Activated CD4-positive, alpha-beta memory T cell treated with anti-CD3 and anti-CD28 coated beads for 36 hours (primary cell): ENCODE results near the gene GAP43. TPM values are rescaled to one million over a fixed set of nuclear protein-coding genes. Genes with fewer than 3 reads are reported as not detected.

Source experiments
- CTCF ChIA-PET: fragments of 350-600 bp; sonication (Branson Sonifier 250); formaldehyde crosslinking; loops from one replicate; lab custom pipeline; 2021; ENCODE audit warnings: antibody characterized with exemption, inconsistent platforms; lab: Charles Lee
- POLR2A ChIA-PET: fragments of 350-600 bp; sonication (Branson Sonifier 250); formaldehyde crosslinking; loops from one replicate; lab custom pipeline; 2021; ENCODE audit warnings: antibody characterized with exemption; lab: Charles Lee
- DNase-seq: peaks from one replicate; pipeline ENCODE4 v3.0.0-alpha.2; 2020
- H3K27ac Mint-ChIP-seq: one replicate; pipeline ENCODE4 v1.8.0; 2021; ENCODE audit warnings: mixed read lengths
- H3K27me3 Mint-ChIP-seq: one replicate; pipeline ENCODE4 v1.8.0; 2021; ENCODE audit warnings: mixed read lengths
- H3K36me3 Mint-ChIP-seq: one replicate; pipeline ENCODE4 v1.8.0; 2021; ENCODE audit warnings: mixed read lengths
- H3K4me1 Mint-ChIP-seq: one replicate; pipeline ENCODE4 v1.8.0; 2021; ENCODE audit warnings: low read depth, mixed read lengths
- H3K4me3 Mint-ChIP-seq: one replicate; pipeline ENCODE4 v1.8.0; 2021; ENCODE audit warnings: mild to moderate bottlenecking, mixed read lengths
- H3K9me3 Mint-ChIP-seq: one replicate; pipeline ENCODE4 v1.8.0; 2021; ENCODE audit warnings: mixed read lengths
- intact Hi-C: fragments of 100-400 bp; cut with micrococcal nuclease; formaldehyde crosslinking; loops from one replicate; pipeline ENCODE4 v1.15.1; 2023
- total RNA-seq, 2 experiments: library from RNA; stranded (reverse); gene quantifications; one replicate each; pipeline ENCODE4 v1.2.3, GENCODE V29; 2021

The GAP43 gene
- total RNA-seq, 2 experiments from 2014 or later: not detected

GRCh38 chr3:115611630-115612029 is 11.7 kb upstream of the GAP43 start:
- H3K36me3 Mint-ChIP-seq: no peaks in the 10 kb centered on the region
- H3K9me3 Mint-ChIP-seq: no peaks in the 10 kb centered on the region
- peaks cover 8% of the 10 kb centered on the region for H3K4me1 Mint-ChIP-seq
- intact Hi-C loops: no loop called here
- H3K27me3 Mint-ChIP-seq: peaks cover 20% of the 10 kb centered on the region
- CTCF ChIA-PET: no interaction called here
- no peak overlapping the region for H3K27ac Mint-ChIP-seq
- no peak for DNase-seq
- no peak overlapping the region for H3K4me3 Mint-ChIP-seq
- POLR2A ChIA-PET: no interaction called here

GRCh38 chr3:115615001-115615814 is 8.1 kb upstream of the GAP43 start:
- H3K4me3 Mint-ChIP-seq: no peak overlapping the region
- H3K4me1 Mint-ChIP-seq: peaks cover 23% of the 10 kb centered on the region
- DNase-seq: no peak
- ChIA-PET POLR2A (no interaction called here), CTCF (no interaction called here)
- no peak overlapping the region for H3K27ac Mint-ChIP-seq
- H3K36me3 Mint-ChIP-seq: no peaks in the 10 kb centered on the region
- peaks cover 13% of the 10 kb centered on the region for H3K27me3 Mint-ChIP-seq
- H3K9me3 Mint-ChIP-seq: no peaks in the 10 kb centered on the region
- intact Hi-C loops: no loop called here

- Mint-ChIP-seq H3K36me3 (no peaks in the 10 kb centered on the region), H3K4me3 (no peak overlapping the region), H3K27me3 (peaks cover 10% of the 10 kb centered on the region), H3K4me1 (peaks cover 23% of the 10 kb centered on the region), H3K9me3 (no peaks in the 10 kb centered on the region), H3K27ac (no peak overlapping the region)
- ChIA-PET POLR2A (no interaction called here), CTCF (no interaction called here)
- intact Hi-C loops: loop anchor here (2.0 kb wide), 1 partner anchor 76 kb away; no protein-coding TSS in a partner anchor
- DNase-seq: peak; percentile 67
Measured at GRCh38 chr3:115616461-115616860, 6.8 kb upstream of the GAP43 start.

- peaks cover 12% of the 10 kb centered on the region for H3K27me3 Mint-ChIP-seq
- intact Hi-C loops: loop anchor here (1.0 to 2.0 kb wide), 5 partner anchors 41 to 470 kb away; partner anchors contain the start of gene ZBTB20
- H3K27ac Mint-ChIP-seq: no peak overlapping the region
- CTCF ChIA-PET: no interaction called here
- H3K36me3 Mint-ChIP-seq: no peaks in the 10 kb centered on the region
- DNase-seq: no peak
- POLR2A ChIA-PET: no interaction called here
- peaks cover 23% of the 10 kb centered on the region for H3K4me1 Mint-ChIP-seq
- H3K4me3 Mint-ChIP-seq: no peak overlapping the region
- no peaks in the 10 kb centered on the region for H3K9me3 Mint-ChIP-seq
Measured at GRCh38 chr3:115617591-115617990, 5.7 kb upstream of the GAP43 start.

GRCh38 chr3:115624029-115624741 is 875 bp downstream of the GAP43 start:
- H3K27me3 Mint-ChIP-seq: peaks cover 41% of the 10 kb centered on the region
- peaks cover 9% of the 10 kb centered on the region for H3K4me1 Mint-ChIP-seq
- H3K9me3 Mint-ChIP-seq: no peaks in the 10 kb centered on the region
- ChIA-PET POLR2A (no interaction called here), CTCF (no interaction called here)
- H3K27ac Mint-ChIP-seq: no peak overlapping the region
- intact Hi-C loops: no loop called here
- no peak for DNase-seq
- H3K4me3 Mint-ChIP-seq: no peak overlapping the region
- no peaks in the 10 kb centered on the region for H3K36me3 Mint-ChIP-seq

- intact Hi-C loops: no loop called here
- H3K27ac Mint-ChIP-seq: no peak overlapping the region
- H3K9me3 Mint-ChIP-seq: no peaks in the 10 kb centered on the region
- H3K27me3 Mint-ChIP-seq: peaks cover 39% of the 10 kb centered on the region
- H3K4me1 Mint-ChIP-seq: peaks cover 9% of the 10 kb centered on the region
- POLR2A ChIA-PET: no interaction called here
- DNase-seq: no peak
- CTCF ChIA-PET: interaction anchor here (0.9 kb wide), 1 partner anchor 407 kb away, joined by 3 read pairs; no protein-coding TSS in a partner anchor
- H3K36me3 Mint-ChIP-seq: no peaks in the 10 kb centered on the region
- no peak overlapping the region for H3K4me3 Mint-ChIP-seq
Measured at GRCh38 chr3:115624901-115625300, 1.6 kb downstream of the GAP43 start.

- intact Hi-C loops: no loop called here
- Mint-ChIP-seq H3K9me3 (no peaks in the 10 kb centered on the region), H3K27me3 (peaks cover 42% of the 10 kb centered on the region), H3K4me3 (no peak overlapping the region), H3K27ac (no peak overlapping the region), H3K36me3 (no peaks in the 10 kb centered on the region), H3K4me1 (peaks cover 9% of the 10 kb centered on the region)
- POLR2A ChIA-PET: no interaction called here
- DNase-seq: no peak
- CTCF ChIA-PET: interaction anchor here (0.9 kb wide), 1 partner anchor 408 kb away, joined by 3 read pairs; no protein-coding TSS in a partner anchor
Measured at GRCh38 chr3:115626006-115626409, 2.7 kb downstream of the GAP43 start.

- no peaks in the 10 kb centered on the region for H3K9me3 Mint-ChIP-seq
Measured at GRCh38 chr3:115626721-115627120, 3.4 kb downstream of the GAP43 start.

GRCh38 chr3:115627180-115628074 is 4.1 kb downstream of the GAP43 start:
- CTCF ChIA-PET: no interaction called here
- H3K9me3 Mint-ChIP-seq: no peaks in the 10 kb centered on the region
- peaks cover 45% of the 10 kb centered on the region for H3K27me3 Mint-ChIP-seq

More at GRCh38 chr3:115626721-115627120, 3.4 kb downstream of the GAP43 start:
- Mint-ChIP-seq H3K36me3 (no peaks in the 10 kb centered on the region), H3K4me1 (peaks cover 9% of the 10 kb centered on the region), H3K27ac (no peak overlapping the region), H3K4me3 (no peak overlapping the region), H3K27me3 (peaks cover 44% of the 10 kb centered on the region)
- ChIA-PET POLR2A (no interaction called here), CTCF (no interaction called here)
- DNase-seq: no peak
- intact Hi-C loops: no loop called here

GRCh38 chr3:115628075-115628412 is 4.7 kb downstream of the GAP43 start:
- H3K27ac Mint-ChIP-seq: no peak overlapping the region
- ChIA-PET CTCF (no interaction called here), POLR2A (no interaction called here)
- H3K4me3 Mint-ChIP-seq: no peak overlapping the region
- no peak for DNase-seq
- H3K4me1 Mint-ChIP-seq: peaks cover 9% of the 10 kb centered on the region
- no peaks in the 10 kb centered on the region for H3K36me3 Mint-ChIP-seq
- H3K27me3 Mint-ChIP-seq: peaks cover 44% of the 10 kb centered on the region
- intact Hi-C loops: no loop called here
- no peaks in the 10 kb centered on the region for H3K9me3 Mint-ChIP-seq

More at GRCh38 chr3:115627180-115628074, 4.1 kb downstream of the GAP43 start:
- Mint-ChIP-seq H3K4me1 (peaks cover 9% of the 10 kb centered on the region), H3K36me3 (no peaks in the 10 kb centered on the region), H3K4me3 (no peak overlapping the region), H3K27ac (no peak overlapping the region)
- DNase-seq: no peak
- POLR2A ChIA-PET: interaction anchor here (0.6 kb wide), 1 partner anchor 39 kb away, joined by 3 read pairs; no protein-coding TSS in a partner anchor
- intact Hi-C loops: no loop called here

- Mint-ChIP-seq H3K27me3 (peaks cover 27% of the 10 kb centered on the region), H3K4me1 (no peaks in the 10 kb centered on the region), H3K36me3 (no peaks in the 10 kb centered on the region), H3K27ac (no peak overlapping the region), H3K9me3 (no peaks in the 10 kb centered on the region), H3K4me3 (no peak overlapping the region)
- POLR2A ChIA-PET: no interaction called here
- DNase-seq: no peak
- CTCF ChIA-PET: no interaction called here
- intact Hi-C loops: no loop called here
Measured at GRCh38 chr3:115630850-115631249, 7.5 kb downstream of the GAP43 start.

- intact Hi-C loops: no loop called here
Measured at GRCh38 chr3:115632026-115632425, 8.7 kb downstream of the GAP43 start.

More at GRCh38 chr3:115632026-115632425, 8.7 kb downstream of the GAP43 start:
- Mint-ChIP-seq H3K4me1 (no peaks in the 10 kb centered on the region), H3K9me3 (no peaks in the 10 kb centered on the region), H3K36me3 (no peaks in the 10 kb centered on the region), H3K4me3 (no peak overlapping the region), H3K27me3 (peaks cover 18% of the 10 kb centered on the region), H3K27ac (no peak overlapping the region)
- DNase-seq: no peak
- ChIA-PET CTCF (no interaction called here), POLR2A (no interaction called here)
